GF-D8 (cell line): ENCODE results near the gene SLC38A4.
"Not testable (repeated sequence)": the region's sequence is repeated elsewhere in the genome, so short reads cannot be mapped to it uniquely, and the experiment has no call there.

Source experiments
- DNase-seq: peaks from one replicate; lab custom pipeline; 2025; lab: John Stamatoyannopoulos, UW

SLC38A4 gene

DNA sequence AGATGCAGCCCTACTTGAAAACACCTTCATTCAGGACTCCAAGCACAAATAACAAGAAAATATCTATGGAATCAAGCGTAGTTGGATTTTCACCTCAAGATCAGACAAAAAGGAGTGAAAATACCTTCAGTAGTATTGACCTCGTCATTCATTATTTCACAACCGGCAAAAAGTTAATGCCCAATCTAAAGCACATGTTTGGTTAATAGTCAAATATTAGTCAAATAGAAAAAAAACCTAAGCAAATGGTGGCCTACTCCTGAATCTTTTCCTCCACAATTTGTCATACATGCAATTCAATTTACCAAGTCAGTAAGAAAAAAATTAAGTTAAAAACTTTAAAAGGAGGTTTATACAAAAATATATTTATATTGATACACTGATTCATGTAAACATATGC, 50.0 kb downstream of the SLC38A4 start:
- DNase-seq = no peak

DNA sequence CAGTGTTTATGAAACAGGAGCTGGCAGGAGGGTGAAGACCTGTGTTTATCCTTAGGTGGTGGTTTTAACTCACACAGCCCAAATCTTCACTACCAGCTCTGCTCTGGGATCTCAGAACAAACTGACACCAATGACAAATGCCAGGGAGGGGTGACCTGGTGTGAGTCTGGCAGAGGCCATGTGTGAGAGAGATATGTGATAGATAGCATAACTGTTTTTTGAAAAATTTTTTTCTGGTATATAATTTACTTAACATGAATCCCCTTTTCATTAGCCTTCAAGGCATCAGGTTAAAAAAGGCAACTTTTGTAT, 51.5 kb downstream of the SLC38A4 start:
- no peak for DNase-seq

DNA sequence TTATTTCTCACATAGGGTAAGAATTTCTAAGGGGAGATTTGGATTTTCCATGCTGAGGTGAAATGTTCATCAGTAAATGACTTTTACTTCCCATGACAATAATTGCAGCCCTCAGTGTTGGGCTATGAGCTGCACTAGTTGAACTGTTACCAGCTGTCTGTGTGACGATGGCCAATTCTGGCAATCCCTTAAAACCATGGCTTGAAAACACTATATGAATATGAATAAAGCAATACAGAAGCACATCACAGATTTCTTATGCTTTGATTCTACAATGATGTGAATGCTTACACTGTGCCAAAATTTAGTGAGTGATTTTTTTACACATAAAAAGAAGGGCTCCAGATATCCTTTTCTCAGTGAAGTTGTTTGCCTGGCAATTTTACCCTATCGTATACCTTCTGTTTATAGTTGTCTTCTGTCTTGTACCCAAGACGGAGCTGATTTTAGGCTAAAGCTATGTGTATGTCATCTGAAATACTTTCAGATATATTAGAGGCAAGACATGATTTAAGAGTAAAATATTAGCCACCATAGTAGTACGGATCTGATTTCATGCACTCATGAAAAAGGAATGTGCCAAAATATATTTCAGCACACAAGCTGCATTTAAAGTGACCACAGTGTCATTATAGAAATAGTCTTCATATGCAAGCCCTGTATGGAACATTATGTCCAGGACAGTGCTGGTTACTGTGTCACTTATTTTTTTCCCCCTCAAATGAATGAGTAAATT, 52.0 kb downstream of the SLC38A4 start:
- DNase-seq = no peak

DNA sequence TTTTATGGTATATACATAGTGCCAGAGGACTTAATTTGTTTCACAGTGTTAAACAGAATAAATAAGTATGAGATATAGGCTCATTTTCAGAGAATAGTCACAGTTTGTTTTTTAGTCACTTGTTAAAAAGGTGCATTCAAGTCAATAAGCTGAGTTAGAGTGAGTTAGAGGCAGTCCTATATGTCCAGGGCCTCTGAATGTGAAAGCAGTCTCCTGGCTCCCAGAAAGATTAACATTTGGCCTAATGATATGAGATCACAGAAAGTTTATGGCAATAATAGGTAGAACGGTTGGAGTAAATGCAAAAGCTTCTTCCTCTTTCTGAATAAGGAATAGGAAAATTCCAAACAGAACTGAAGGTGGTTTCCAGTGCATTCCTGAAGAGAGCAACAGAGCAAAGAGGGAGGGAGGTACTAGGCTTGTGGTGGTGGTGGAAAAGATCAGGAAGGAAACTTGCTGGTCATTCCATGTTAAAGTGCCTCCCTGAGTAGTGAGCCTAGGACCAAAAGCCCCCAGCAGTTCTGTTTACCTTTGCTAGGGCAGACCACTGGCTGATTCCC, 54.4 kb downstream of the SLC38A4 start:
- no peak for DNase-seq

DNA sequence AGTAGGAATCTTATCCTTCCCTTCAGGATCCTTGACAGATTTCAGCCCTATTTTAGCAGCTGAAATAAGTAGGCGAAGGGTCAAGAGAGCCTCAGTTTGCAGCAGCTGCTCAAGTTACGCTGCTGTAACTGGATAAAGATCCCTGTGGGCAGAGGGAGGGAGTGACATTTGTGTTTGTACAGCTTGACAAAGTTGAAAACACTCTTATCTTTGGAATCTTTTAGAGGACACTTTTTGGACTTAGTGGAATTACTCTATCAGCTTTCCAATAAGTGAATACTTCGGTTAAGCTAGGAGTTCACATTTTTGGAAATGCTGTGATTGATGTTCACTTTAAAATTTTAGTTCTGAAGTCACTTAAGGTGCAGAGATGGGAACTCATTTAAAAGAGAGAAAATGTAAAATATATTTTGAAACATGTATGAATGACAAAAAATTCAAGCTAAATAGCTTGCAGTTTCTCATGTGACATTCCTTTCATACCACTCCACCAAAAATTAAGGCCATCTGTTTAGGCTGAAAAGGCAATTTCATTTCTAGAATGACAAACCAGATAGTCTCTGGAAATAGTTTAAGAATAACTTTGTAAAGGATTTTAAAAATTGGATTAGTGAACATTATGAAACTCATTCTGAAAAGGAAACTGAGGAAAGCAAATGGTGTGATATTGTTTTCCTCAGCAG, 55.2 kb downstream of the SLC38A4 start:
- no peak for DNase-seq

DNA sequence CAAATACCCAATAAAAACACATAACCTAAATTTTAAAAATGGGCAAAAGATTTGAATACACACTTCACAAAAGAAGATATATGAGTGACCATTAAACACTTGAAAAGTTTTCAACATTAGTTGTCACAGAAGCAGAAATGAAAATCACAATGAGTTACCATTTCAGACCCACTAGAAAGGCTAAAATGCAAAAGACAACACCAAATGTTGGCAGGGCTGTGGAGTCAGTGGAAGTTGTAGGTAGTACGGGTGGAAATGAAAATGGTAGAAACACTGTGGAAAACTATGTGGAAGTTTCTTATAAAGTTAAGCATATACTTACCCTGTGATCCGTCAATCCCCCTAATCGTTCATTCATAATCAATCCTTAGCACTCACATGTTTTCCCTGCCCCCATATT, 61.8 kb downstream of the SLC38A4 start:
- DNase-seq = no peak

DNA sequence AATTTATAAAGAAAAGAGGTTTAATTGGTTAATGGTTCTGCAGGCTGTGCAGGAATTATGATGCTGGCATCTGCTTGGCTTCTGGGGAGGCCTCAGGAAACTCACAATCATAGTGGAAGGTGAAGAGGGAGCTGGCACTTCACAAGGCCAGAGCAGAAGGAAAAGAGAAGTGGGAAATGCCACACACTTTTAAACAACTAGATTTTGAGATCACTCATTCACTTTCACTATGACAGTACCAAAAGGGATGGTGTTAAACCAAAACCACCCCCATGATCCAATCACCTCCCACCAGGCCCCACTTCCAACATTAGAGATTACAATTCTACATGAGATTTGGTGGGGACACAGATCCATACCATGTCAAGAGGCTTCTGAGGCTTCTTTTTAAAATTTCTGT, 62.6 kb downstream of the SLC38A4 start:
- no peak for DNase-seq

DNA sequence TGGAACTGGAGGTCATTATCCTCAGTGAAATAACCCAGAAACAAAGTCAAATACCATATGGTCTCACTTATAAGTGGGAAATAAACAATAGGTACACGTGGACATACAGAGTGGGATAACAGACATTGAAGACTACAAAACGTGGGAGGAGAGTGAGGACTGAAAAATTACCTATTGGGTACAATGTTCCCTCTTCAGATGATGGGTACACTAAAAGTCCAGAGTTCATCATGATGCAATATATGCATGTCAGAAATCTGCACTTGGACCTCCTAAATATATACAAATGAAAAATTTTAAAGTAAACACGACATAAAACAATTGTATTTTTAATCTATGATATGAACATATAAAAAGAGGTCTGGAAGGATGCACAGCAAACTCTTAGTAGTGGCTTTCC, 71.2 kb downstream of the SLC38A4 start:
- DNase-seq = no peak

DNA sequence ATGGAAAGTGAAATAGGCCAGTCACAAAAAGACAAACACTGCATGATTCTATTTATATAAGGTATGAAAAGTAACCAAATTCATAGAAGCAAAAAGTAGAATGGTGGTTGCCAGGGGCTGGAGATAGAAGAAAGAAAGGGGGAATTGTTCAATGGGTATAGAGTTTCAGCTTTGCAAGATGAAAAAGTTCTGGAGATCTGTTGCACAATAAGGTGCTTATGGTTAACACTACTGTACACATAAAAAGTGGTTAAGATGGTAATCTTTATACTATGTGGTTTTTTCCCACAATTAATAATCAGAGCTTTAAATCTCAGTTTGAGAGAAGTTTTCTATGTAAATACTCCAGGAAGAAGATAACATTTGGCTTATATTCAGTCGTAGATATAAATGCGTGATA, 73.4 kb downstream of the SLC38A4 start:
- DNase-seq = no peak

DNA sequence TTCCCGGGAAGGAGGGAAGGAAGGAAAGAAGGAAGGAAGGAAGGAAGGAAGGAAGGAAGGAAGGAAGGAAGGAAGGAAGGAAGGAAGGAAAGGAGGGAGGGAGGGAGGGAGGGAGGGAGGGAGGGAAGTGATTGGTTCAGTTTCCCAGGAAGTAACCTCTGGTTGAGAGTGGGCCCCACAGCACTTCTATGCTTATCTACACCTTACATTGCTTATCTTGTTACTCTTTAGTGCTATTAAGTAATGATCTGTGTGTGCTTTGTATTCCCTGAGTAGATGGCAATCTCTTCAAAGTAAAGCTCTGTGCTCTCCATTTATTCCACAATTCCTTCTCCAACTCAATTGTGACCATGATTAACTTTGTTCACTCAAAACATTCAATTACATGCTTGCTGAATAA, 74.6 kb downstream of the SLC38A4 start:
- DNase-seq = no peak

DNA sequence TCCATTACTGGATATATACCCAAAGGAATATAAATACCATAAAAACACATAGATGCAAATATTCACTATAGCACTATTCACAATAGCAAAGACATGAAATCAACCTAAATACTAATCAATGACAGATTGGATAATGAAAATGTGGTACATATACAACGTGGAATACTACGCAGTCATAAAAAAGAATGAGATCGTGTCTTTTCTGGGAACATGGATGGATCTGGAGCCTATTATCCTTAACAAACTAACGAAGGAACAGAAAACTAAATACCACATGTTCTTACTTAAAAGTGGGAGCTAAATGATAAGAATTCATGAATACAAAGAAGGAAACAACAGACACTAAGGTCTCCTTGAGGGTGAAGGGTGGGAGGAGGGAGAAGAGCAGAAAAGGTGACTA, 76.5 kb downstream of the SLC38A4 start:
- no peak for DNase-seq

DNA sequence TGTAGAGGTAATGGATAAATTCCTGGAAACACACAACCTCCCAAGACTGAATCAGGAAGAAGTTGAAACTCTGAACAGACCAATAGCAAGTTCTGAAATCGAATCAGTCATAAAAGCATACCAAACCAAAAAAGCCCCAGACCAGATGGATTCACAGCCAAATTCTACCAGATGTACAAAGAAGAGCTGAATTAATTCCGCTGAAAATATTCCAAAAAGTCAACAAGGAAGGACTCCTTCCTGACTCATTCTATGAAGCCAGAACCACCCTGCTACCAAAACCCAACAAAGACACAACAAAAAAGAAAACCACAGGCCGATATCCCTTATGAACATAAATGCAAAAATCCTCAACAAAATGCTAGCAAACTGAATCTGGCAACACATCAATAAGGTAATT, 81.5 kb downstream of the SLC38A4 start:
- no peak for DNase-seq

DNA sequence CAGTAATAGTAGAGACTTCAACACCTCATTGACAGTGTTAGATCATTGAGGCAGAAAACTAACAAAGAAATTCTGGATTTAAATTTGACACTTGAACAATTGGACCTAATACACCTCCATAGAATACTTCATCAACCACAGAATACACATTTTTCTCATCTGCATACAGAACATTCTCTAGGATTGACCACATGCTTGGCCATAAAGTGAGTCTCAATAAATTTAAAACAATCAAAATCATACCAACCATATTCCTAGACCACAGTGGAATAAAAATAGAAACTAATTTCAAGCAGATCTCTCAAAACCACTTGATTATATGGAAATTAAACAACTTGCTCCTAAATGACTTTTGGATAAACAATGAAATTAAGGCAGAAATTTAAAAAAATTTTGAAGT, 82.3 kb downstream of the SLC38A4 start:
- no peak for DNase-seq

DNA sequence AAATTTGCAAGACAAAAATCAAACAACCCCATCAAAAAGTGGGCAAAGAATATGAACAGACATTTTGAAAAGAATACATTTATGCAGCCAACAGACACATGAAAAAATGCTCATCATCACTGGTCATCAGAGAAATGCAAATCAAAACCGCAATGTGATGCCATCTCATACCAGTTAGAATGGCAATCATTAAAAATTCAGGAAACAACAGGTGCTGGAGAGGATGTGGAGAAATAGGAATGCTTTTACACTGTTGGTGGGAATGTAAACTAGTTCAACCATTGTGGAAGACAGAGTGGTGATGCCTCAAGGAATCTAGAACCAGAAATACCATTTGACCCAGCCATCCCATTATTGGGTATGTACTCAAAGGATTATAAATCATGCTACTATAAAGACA, 83.5 kb downstream of the SLC38A4 start:
- not testable (repeated sequence) for DNase-seq

DNA sequence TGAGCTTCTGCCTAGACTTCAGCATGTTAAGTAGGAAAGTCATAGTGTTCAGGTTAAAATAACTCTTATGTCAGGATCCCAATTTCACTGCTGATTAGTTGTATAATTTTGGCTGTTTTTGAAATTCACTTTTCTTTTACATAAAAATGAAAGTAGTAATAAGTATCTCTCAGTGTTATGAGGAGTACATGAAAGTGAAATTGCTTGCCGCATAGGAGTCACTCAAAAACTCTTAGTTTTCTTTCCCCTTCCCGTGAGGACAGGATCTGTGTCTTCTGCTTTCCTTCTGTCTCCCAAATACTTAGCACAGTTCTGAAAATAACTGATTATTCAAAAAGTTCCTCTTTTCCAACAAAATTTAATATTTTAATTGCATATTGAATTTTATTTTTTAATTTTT, 100.5 kb downstream of the SLC38A4 start:
- no peak for DNase-seq

DNA sequence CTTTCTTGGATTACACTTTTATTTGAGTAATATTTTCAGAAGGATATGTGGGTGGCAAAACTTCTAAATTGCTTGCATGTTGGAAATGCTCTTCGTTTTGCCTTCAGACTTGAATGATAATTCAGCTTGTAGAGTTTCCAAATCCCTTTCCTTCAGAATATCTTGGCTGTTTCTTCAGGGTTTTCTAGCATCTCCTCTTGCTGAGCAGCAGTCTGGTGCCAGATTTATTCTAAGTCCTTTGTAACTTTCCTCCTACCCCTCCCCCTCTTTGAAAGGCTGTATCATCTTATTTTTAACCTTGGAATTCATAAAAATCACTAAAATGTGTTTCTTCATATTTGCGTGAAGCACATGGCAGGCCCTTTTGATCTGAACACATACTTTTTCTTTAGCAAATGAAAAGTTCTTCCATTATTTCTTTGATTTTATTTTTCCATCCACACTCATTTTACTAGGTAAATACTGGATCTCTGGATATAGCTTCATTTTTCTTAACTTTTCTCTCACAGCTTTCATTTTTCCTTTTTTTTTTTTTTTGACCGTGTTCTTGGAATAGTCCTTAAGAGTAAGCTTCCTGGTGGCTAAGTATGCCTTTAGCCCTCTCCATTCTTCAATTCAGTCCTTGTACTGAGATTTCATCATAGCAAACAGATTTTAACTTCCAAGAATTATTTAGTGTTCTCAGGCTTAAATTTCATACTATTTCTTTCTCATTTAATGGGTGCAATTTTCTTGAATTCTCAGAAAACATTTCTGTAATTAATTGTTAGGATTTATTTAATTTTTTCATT, 102.0 kb downstream of the SLC38A4 start:
- no peak for DNase-seq

DNA sequence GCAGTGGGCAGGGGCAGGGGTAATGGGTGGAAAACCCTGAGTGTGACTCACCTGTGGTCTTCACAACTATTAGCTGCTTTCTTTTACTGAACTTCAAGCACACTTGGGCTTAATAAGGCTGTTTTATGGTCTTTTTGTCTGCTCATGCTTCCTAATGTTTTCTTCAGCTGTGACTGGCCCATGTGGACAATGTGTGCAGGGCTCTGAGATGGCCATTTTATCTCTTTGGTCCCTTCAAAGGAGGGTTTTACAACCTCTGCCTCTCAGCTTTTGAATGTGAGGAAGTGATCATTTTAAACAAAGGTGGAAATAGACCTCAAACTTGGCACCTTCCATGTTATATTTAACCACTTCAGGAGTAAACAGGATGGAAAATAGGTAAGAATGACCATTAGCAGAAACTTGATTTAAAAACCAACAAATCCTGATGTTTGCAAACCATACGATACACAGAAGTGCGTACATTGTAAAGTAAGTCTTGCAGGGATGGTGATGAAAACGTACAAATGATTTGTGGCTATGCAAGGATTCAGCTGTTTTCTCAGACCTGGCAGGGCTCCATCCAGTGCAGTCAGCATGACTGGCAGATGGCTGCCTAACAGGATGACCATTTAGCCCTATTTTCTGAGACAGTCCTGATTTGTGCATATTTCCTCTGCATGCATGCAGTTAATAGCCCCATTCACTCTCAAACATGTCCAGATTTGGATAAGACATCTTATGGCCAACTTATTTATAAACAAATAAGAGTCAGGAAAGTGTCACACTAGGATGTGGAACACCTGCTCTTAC, 103.2 kb downstream of the SLC38A4 start:
- DNase-seq = no peak

DNA sequence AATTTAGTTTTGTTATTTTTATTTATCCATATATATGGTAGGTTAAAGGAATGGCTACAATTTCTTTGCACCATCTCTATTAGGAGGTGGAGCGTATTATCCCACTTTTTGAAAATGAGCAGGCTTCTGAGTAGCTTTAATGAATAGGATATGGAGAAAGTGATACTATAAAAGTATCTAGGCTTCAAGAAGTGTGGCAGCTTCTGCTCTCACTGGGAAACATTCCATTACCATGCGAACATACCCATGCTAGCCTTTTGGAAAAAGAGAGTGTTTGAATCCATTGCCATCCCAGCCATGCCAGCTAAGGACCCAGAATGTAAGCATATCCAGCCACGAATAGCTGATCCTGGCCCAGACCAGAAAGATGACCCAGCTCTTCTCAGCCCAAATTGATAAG, 107.3 kb downstream of the SLC38A4 start:
- no peak for DNase-seq

DNA sequence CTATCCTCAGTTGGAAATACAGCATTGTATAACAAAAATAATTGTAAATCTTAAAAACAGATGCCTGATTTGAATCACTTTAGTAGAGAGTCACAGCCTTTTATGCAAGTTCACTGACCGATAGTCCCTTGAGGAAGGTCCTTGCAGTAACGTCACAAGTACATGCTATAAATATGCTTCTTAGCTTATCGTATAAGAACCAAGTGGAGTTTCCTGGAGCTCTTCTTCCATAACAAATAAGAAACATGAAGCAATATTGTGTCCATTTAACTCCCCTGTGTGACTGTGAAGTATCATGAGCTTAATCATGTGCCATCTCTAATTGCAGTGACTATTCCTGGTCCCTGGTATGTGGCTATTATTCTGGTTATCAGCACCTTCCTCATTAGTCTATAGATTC, 107.9 kb downstream of the SLC38A4 start:
- DNase-seq = no peak

DNA sequence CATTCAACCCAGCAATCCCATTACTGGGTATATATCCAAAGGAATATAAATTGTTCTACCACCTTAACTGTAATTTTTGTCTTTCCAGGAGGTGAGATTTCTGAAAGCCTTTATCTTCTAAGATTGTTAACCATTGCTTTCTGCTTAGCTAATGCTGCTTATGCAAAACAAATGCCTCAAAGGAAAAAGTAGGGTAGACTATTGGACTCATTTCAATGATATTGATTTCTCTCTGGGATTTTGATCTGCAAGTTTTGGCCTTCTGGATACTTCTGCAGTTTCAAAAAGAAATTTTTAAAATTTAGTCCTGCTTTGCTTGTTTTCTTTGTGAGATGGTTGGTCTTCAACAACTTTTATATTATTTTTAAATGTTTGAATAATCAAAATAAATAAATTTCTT, 108.6 kb downstream of the SLC38A4 start:
- DNase-seq = no peak
